ENCODE measurements around the gene CRIP3. TPM values are rescaled to one million over a fixed set of nuclear protein-coding genes. Genes with fewer than 3 reads are reported as not detected.
A peak's percentile ranks its signal among the peaks of the same experiment; 100 is the strongest.

CRIP3 gene
- total RNA-seq, 2 donors from 2014 or later = 4.2 to 4.6 TPM

DNA sequence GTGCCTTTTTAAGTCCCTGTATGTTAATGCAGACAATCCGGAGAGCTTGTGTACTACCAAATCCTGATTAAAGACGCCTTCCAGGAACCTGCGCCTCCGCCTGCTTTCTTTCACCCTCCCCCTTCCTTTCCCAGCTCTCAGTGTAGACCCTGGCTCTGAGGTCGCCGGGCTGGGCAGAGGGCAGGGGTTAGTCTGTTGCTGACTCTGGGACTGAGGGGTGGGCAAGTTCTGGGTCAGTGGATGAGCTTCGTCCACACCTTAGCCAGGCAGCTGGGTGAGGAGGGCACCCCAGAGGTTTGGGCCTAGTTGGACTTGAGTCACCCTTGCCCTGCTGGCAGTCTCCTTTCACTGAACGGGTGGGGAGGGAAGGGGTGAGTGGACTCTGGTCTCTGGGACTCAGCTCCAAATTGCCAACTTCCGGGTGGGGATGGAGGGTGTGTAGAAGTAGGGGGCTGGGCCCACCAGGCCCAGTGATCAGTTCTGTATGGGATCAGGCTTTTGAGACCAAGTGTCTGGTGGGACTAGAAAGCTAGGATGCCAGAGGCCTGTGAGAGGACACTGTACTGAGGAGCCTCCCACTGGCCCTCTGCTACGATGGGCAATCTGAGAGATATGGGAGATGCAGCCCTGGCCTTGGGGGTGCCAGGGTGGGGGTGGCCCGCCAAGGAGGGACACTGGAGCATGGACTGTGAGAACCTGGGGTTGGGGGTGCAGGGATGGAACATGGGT is 31.9 kb downstream of the CRIP3 start:
- peaks cover 21% of the 10 kb centered on the region for H3K27me3 Mint-ChIP-seq
- H3K36me3 Mint-ChIP-seq (ENCODE audit: low read depth) = no peaks in the 10 kb centered on the region
- no peaks in the 10 kb centered on the region for H3K9me3 Mint-ChIP-seq
- H3K27ac Mint-ChIP-seq = no peak overlapping the region
- H3K4me3 Mint-ChIP-seq = peak overlapping the region; percentile 72
- H3K4me1 Mint-ChIP-seq = peaks cover 6% of the 10 kb centered on the region
- ATAC-seq (replicated peaks) = no peak

DNA sequence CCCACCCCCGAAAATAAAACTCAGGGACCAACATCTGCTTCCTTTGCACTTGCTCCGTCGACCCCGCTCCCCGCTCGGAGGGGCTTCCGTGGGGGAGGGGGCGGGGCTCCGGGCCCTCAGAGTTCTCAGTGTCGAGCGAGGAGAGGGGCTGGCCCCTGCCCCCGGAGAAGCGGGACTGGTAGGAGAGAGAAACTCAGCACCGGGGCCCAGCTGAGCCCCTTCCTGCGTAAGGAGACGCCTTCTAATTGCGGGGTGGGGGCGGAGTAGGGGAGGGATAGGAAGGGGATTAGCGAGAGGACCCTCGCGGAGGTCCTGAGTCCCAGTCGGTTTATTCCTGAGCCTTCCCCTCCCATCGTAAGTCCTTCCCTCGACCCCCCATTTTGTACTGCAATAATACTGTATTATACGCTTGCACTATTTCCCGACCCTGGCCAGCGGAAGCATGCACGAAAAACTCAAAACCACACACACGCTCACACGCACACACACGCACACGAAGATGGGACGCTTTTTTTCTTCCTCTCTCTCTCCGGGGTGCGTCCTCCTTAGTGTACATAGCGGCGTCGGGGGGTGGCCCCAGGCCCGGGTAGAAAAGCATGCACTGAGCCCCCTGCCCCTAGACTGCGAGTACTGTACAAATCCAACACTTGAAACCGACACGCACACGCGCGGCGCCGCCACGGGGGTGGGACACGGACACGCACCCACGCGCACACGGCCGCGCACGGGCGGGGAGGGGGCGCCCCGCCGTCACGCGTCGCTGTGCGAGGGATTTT is 32.6 kb downstream of the CRIP3 start:
- Mint-ChIP-seq H3K27me3 (peaks cover 15% of the 10 kb centered on the region), H3K36me3 (ENCODE audit: low read depth) (no peaks in the 10 kb centered on the region), H3K27ac (peak overlapping the region; percentile 54), H3K4me3 (peak overlapping the region; percentile 72), H3K4me1 (peaks cover 6% of the 10 kb centered on the region), H3K9me3 (no peaks in the 10 kb centered on the region)
- peak; percentile 59 for ATAC-seq (replicated peaks)

DNA sequence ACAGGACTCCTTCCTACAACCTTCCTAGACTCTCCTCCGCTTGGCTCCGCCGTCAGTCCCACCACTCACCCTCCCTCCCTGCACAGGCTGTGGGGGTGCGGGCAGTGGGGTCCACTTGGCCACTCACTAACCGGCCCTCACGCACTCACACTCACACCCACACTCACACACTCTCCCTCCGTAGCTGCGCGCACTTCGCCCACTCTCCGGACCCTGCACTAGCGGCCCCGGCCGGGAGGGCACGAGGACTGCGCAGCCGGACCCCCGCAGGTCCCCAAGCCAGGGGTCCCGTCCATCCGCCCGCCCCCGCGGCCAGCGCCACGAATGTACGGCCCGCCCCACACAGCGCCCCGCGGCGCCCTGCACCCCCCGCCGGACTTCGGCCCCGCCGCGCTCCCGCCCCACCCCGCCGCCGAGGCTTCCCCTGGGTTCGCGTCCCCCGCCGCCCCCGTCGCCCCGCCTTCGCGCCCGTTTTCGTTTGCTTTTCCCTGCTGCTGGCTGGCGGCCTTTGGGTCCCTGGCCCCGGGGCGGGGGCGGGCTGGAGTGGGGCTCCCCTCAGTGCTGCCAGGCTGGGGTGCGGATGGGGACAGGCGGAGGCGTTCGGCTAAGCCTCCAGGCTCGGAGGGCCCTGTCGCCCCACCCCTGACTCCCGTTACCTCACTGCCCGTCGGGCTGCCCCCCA is 33.6 kb downstream of the CRIP3 start:
- Mint-ChIP-seq H3K4me3 (peak overlapping the region; percentile 72), H3K27me3 (peaks cover 10% of the 10 kb centered on the region), H3K27ac (no peak overlapping the region), H3K9me3 (no peaks in the 10 kb centered on the region), H3K4me1 (peaks cover 6% of the 10 kb centered on the region), H3K36me3 (ENCODE audit: low read depth) (no peaks in the 10 kb centered on the region)
- peak; percentile 53 for ATAC-seq (replicated peaks)

DNA sequence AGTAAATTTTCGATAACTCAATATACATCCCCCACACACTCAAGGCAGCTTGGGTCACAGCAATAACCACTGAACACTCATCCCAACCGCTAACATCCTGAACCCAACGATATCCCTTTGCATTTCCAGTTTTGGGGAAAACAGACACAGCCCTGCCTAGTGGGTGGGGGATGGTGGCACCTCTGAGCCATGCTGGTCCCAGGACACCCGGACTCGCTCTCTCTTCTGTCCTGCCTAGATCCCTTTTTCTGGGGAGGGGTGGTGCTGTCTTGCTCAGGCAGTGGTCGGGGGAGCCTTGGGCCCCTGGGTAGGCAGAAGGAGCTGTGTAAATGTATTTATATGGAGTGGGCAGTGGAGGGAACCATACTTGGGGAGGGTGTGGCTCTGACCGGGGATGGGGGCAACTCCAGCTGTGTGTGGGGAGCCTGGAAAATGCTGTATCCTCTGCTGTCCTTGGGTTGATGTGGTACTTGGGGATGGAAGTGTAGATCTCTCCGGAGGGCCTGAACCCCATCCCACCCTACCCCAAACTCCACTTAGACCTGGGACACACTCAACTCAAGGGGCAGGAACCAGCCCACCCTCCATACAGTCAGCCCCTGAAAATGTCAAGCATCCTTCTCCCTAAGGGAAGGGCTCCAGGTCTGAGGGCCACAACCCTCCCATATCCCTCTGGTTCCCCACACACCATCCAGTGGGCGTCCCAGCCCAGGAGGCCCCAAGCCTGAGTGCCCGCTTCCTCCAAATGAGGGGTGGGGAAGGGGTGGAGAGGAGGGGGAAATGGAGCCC is 34.3 kb downstream of the CRIP3 start:
- Mint-ChIP-seq H3K9me3 (no peaks in the 10 kb centered on the region), H3K36me3 (ENCODE audit: low read depth) (no peaks in the 10 kb centered on the region), H3K27ac (no peak overlapping the region), H3K27me3 (peaks cover 10% of the 10 kb centered on the region), H3K4me3 (peak overlapping the region; percentile 72), H3K4me1 (peaks cover 6% of the 10 kb centered on the region)
- ATAC-seq (replicated peaks) = no peak

DNA sequence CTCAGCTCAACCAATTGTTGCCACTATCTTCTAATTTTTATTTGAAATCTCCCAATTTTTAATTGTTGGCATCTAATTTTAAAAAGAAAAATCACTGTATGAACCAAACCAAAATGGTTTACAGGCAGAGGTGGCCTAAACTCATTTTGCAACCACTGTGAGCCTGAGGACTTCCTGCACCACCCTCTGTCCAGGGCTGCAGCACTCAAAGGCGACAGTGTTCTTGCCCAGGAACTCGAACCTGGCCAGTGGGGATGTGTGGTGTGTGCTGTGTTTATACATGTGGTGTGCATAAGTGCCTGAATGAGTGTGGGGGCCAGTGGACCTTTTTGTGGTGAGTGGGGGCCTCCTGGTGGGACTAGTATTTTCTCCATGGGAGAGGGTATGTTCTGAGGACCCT is 34.9 kb downstream of the CRIP3 start:
- Mint-ChIP-seq H3K27me3 (peaks cover 14% of the 10 kb centered on the region), H3K4me3 (no peak overlapping the region), H3K9me3 (no peaks in the 10 kb centered on the region), H3K36me3 (ENCODE audit: low read depth) (no peaks in the 10 kb centered on the region), H3K27ac (no peak overlapping the region), H3K4me1 (peaks cover 6% of the 10 kb centered on the region)
- no peak for ATAC-seq (replicated peaks)

DNA sequence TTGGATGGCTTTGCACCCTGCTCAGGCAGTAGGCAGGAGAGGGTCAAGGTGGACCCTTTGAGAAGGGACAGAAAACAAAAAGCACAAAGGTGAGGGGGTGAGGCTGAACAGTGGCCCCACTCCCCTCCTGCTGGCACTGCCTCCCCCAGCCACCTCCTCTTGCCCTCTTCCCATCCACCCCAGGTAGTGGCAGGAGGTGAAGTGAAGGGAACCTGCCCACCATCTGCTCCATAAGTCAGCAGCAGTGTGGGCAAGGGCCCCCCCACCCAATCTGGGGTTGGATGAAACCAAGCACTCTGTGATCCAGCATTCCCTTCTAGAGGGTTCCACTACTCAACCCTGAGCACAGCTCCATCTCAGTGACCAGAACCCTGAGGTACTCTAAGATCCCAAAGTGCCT is 36.7 kb downstream of the CRIP3 start:
- no peaks in the 10 kb centered on the region for H3K36me3 Mint-ChIP-seq (ENCODE audit: low read depth)
- H3K4me3 Mint-ChIP-seq = no peak overlapping the region
- H3K27ac Mint-ChIP-seq = peak overlapping the region; percentile 48
- peaks cover 9% of the 10 kb centered on the region for H3K27me3 Mint-ChIP-seq
- peaks cover 6% of the 10 kb centered on the region for H3K4me1 Mint-ChIP-seq
- H3K9me3 Mint-ChIP-seq = no peaks in the 10 kb centered on the region
- no peak for ATAC-seq (replicated peaks)

DNA sequence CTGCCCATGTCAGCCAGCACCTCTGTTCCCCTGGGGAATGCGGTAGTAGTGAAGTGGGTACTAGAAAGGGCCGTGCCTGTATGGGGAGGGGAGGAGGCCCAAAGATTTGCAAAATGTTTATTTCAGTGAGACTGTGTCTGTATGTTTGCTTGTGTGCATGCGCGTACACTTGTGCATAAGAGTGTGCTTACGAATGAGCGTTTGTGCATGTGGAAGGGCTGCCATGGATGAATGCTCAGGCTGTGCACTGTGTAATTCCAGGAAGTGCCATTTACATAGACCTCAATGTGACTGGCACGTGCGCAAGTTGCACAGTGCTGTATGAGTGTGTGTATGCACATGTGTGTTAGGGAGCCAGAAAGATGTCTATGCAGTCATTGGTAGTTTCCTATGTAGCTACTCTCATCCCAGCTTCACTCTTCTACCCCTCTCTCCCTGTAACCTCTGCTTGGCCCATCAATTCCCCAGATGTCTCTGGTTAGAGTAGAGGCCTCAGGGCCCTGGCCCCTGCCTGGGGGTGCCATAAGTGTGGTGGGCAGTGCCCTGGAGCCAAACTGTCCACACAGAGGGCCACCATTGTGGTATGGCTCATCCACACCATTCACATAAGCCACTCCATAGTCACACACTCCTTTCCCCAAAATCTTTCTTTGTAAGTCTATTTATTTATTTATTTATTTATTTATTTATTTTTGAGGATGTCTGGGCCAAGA is 37.4 kb downstream of the CRIP3 start:
- no peak for ATAC-seq (replicated peaks)
- no peak overlapping the region for H3K27ac Mint-ChIP-seq
- H3K27me3 Mint-ChIP-seq = peaks cover 8% of the 10 kb centered on the region
- H3K9me3 Mint-ChIP-seq = no peaks in the 10 kb centered on the region
- no peak overlapping the region for H3K4me3 Mint-ChIP-seq
- peaks cover 5% of the 10 kb centered on the region for H3K4me1 Mint-ChIP-seq
- no peaks in the 10 kb centered on the region for H3K36me3 Mint-ChIP-seq (ENCODE audit: low read depth)

DNA sequence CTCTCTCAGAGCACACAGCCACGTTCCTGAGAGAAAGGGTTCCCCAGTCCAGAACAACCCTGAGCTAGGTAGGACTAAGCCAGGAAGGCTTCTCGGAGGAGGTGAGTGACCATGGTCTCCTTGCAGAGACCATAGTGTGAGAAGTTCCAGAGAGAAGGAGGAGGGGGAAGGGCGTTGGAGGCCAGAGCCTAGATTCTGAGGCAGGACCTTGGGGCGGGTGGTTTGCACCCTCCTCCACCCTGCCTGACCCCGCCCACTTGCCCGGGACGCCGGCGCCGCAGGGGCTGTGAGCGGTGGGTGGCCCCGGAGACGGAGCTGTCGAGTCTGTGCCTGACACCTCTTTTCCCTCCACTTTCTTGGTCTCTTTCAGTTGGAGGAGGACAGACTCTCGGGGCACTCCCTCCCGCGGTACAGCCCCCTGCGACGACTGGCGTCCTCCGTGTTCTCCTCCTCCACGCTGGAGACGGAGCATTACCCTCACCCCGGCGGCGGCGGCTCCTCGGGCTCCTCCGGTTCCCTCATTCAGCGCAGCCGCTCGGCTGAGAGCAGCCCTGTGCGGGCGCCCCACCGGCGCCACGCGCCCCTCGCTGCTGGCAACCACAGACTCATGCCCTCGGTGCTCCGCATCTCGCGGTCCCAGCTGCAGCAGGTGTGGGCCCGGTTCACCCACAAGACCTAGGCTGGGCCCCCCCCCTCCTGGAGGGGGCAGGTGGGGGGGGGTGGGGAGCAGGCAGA is 39.2 kb downstream of the CRIP3 start:
- Mint-ChIP-seq H3K9me3 (no peaks in the 10 kb centered on the region), H3K4me3 (peak overlapping the region; percentile 70), H3K36me3 (ENCODE audit: low read depth) (no peaks in the 10 kb centered on the region), H3K27me3 (peaks cover 3% of the 10 kb centered on the region), H3K27ac (peak overlapping the region; percentile 42), H3K4me1 (no peaks in the 10 kb centered on the region)
- ATAC-seq (replicated peaks) = peak; percentile 71

DNA sequence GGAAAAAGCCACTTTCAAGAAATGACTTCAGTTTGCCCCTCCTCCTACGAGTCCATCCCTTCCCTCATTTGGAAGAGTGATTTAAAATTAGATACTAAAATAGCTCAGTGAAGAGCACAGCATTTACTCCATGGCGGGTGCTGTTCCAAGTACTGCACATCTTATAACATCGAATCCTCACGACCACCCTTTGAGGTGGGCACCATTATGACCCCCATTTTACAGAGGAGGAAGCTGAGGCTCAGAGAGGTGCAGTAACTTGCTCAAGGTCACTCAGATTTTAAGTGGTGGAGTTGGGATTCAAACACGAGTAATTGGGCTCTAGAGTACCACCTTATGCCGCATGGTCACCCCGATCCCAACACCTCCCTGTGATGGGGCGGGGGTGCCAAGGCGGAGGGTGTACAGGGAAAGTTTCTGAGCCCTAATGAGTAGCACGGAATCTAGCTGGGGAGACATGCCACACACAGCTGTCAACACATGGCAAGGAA is 39.8 kb downstream of the CRIP3 start:
- H3K4me3 Mint-ChIP-seq = peak overlapping the region; percentile 70
- H3K9me3 Mint-ChIP-seq = no peaks in the 10 kb centered on the region
- no peak for ATAC-seq (replicated peaks)
- H3K27me3 Mint-ChIP-seq = peaks cover 3% of the 10 kb centered on the region
- no peaks in the 10 kb centered on the region for H3K36me3 Mint-ChIP-seq (ENCODE audit: low read depth)
- H3K4me1 Mint-ChIP-seq = no peaks in the 10 kb centered on the region
- peak overlapping the region; percentile 42 for H3K27ac Mint-ChIP-seq

DNA sequence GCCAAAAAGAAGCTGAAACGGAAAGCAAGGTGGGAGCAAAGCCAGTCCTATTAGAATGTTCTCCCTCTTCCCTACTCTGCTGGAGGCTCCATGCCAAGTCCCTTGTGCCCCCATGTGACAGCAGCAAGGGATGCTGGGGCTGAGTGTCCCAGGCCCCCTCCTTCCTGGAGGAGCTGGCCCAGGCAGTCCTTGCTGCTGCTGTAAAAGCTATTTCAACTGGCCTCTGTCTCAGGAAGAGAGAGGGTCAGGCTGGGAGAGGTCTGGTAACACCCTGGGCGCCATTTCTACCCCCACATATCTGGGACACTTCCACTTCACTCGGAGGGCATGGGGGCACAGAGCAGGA is 40.3 kb downstream of the CRIP3 start:
- Mint-ChIP-seq H3K27me3 (peaks cover 3% of the 10 kb centered on the region), H3K9me3 (no peaks in the 10 kb centered on the region), H3K4me3 (peak overlapping the region; percentile 70), H3K27ac (no peak overlapping the region), H3K4me1 (peaks cover 3% of the 10 kb centered on the region), H3K36me3 (ENCODE audit: low read depth) (no peaks in the 10 kb centered on the region)
- ATAC-seq (replicated peaks) = no peak

DNA sequence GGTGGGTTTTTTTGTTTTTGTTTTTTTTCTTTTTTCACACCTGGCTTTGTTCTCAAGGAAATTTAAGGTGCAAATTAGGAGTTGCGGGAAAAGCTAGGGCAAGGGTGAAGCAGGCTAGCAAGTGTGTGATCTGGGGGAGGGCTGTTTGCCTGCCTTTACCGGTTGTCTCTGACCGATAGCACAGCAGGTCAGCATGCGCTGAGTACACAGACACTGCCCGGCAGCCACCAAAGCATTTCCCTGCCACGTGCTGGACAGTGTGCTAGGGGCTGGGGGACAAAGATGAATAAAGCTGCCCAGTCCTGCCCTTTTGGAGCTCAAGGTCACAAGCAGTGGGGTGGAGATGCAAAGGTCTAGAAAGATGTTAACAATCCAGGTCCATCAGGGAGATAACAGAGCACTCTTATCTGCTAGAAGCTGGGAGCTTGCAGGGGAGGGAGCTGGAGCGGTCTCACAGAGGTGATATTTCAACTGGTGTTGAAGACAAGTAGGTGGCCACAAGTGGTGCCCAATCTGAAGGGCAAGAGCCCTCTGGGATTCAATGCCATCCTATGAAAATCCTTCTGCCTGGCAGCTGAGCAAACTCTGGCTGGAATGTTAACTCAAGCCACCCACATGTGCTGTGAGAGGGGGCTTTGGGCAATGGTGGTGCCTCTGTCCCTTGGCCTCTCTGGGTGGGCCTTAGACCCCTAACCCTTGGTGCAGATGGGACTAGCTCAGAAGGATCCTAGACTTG is 40.8 kb downstream of the CRIP3 start:
- Mint-ChIP-seq H3K4me3 (no peak overlapping the region), H3K4me1 (peaks cover 3% of the 10 kb centered on the region), H3K36me3 (ENCODE audit: low read depth) (no peaks in the 10 kb centered on the region), H3K9me3 (no peaks in the 10 kb centered on the region), H3K27ac (no peak overlapping the region), H3K27me3 (peaks cover 3% of the 10 kb centered on the region)
- no peak for ATAC-seq (replicated peaks)

DNA sequence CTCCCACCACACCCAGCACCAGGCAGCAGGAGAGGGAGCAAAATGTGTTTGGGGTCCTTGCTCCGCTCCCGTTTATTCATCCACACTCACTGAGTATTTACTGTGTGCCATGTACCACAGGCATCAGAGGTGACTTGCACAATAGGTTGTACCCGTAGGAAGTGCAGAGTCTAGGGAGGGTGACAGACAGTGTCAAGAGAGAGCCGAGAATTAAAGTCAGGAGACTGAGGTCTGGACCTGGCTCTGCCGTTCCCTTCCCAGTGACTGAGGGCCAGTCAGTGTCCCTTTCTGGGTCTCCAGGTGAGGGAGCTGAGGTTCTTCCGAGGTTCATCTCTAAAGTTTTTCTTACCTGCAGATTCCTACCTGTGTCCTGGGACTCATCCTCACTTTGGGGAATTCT is 43.1 kb downstream of the CRIP3 start:
- Mint-ChIP-seq H3K36me3 (ENCODE audit: low read depth) (no peaks in the 10 kb centered on the region), H3K4me3 (no peak overlapping the region), H3K27me3 (peaks cover 3% of the 10 kb centered on the region), H3K27ac (no peak overlapping the region), H3K4me1 (peaks cover 3% of the 10 kb centered on the region), H3K9me3 (no peaks in the 10 kb centered on the region)
- ATAC-seq (replicated peaks) = no peak
